ENCODE data around the gene OTUB1.

GRCh38 chr11:64021757-64022093, 35.5 kb downstream of the OTUB1 start:
- TF ChIP-seq CTCF (IDR thresholded peaks at IDR 0.05) (no peak), EZH2phosphoT487 (IDR thresholded peaks at IDR 0.05) (no peak), EZH2 (IDR thresholded peaks at IDR 0.05) (no peak)
